Stimulated activated CD8-positive, alpha-beta memory T cell treated with anti-CD3 and anti-CD28 coated beads, Interleukin-7, amount 100 ng/mL, for 4 hours (primary cell): ENCODE measurements around the gene DIAPH3.
"Not testable (repeated sequence)": the region's sequence is repeated elsewhere in the genome, so short reads cannot be mapped to it uniquely, and the experiment has no call there.

Experiments used
- DNase-seq, 2 donors: peaks; one replicate each; pipeline ENCODE4 v3.0.0-alpha.2; 2020; ENCODE audit warnings: low read depth in 2 of 2

The DIAPH3 gene

GRCh38 chr13:60099631-60100420, 63.9 kb downstream of the DIAPH3 start:
- no peak for DNase-seq

GRCh38 chr13:60095300-60095699, 68.4 kb downstream of the DIAPH3 start:
- no peak for DNase-seq

- DNase-seq = no peak
Observed at GRCh38 chr13:60094385-60095088, 69.2 kb downstream of the DIAPH3 start.

- DNase-seq = no peak
Observed at GRCh38 chr13:60093425-60094019, 70.2 kb downstream of the DIAPH3 start.

- DNase-seq = no peak
Observed at GRCh38 chr13:60091573-60091972, 72.2 kb downstream of the DIAPH3 start.

GRCh38 chr13:60090574-60090973, 73.2 kb downstream of the DIAPH3 start:
- no peak for DNase-seq

GRCh38 chr13:60083780-60084179, 79.9 kb downstream of the DIAPH3 start:
- not testable (repeated sequence) for DNase-seq

- DNase-seq = no peak
Observed at GRCh38 chr13:60080850-60081249, 82.9 kb downstream of the DIAPH3 start.

GRCh38 chr13:60078226-60078625, 85.5 kb downstream of the DIAPH3 start:
- DNase-seq = no peak

- DNase-seq = no peak
Observed at GRCh38 chr13:60075850-60076249, 87.9 kb downstream of the DIAPH3 start.

GRCh38 chr13:60074397-60074796, 89.3 kb downstream of the DIAPH3 start:
- DNase-seq = no peak

GRCh38 chr13:60066226-60066625, 97.5 kb downstream of the DIAPH3 start:
- no peak for DNase-seq

GRCh38 chr13:60062502-60062901, 101.2 kb downstream of the DIAPH3 start:
- DNase-seq = no peak

- DNase-seq = no peak
Observed at GRCh38 chr13:60061737-60062136, 102.0 kb downstream of the DIAPH3 start.

GRCh38 chr13:60051754-60052285, 111.9 kb downstream of the DIAPH3 start:
- DNase-seq = no peak

- not testable (repeated sequence) for DNase-seq
Observed at GRCh38 chr13:60048353-60048752, 115.4 kb downstream of the DIAPH3 start.

- DNase-seq = no peak
Observed at GRCh38 chr13:60047918-60048317, 115.8 kb downstream of the DIAPH3 start.

GRCh38 chr13:60044321-60044720, 119.4 kb downstream of the DIAPH3 start:
- DNase-seq = no peak

GRCh38 chr13:60043262-60043661, 120.5 kb downstream of the DIAPH3 start:
- no peak for DNase-seq

- not testable (repeated sequence) for DNase-seq
Observed at GRCh38 chr13:60040668-60041067, 123.1 kb downstream of the DIAPH3 start.

- no peak for DNase-seq
Observed at GRCh38 chr13:60035874-60036273, 127.9 kb downstream of the DIAPH3 start.

GRCh38 chr13:60032851-60033250, 130.9 kb downstream of the DIAPH3 start:
- no peak for DNase-seq

GRCh38 chr13:60028021-60028420, 135.7 kb downstream of the DIAPH3 start:
- no peak for DNase-seq
